ENCODE data around the gene NRG3.

GRCh38 chr10:82242778-82243177 is 367.8 kb downstream of the NRG3 start:
- TF ChIP-seq POLR2AphosphoS5 (IDR thresholded peaks at IDR 0.05; ENCODE audit: low read depth, low read length) (no peak), REST (IDR thresholded peaks at IDR 0.05; ENCODE audit: insufficient read depth in 1 of 2, low read depth in 2 of 2, low read length in 1 of 2) (no peak)
- TF ChIP-seq, protein P1, sequence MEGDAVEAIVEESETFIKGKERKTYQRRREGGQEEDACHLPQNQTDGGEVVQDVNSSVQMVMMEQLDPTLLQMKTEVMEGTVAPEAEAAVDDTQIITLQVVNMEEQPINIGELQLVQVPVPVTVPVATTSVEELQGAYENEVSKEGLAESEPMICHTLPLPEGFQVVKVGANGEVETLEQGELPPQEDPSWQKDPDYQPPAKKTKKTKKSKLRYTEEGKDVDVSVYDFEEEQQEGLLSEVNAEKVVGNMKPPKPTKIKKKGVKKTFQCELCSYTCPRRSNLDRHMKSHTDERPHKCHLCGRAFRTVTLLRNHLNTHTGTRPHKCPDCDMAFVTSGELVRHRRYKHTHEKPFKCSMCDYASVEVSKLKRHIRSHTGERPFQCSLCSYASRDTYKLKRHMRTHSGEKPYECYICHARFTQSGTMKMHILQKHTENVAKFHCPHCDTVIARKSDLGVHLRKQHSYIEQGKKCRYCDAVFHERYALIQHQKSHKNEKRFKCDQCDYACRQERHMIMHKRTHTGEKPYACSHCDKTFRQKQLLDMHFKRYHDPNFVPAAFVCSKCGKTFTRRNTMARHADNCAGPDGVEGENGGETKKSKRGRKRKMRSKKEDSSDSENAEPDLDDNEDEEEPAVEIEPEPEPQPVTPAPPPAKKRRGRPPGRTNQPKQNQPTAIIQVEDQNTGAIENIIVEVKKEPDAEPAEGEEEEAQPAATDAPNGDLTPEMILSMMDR (IDR thresholded peaks at IDR 0.05), result no peak

Data from Panc1 (cell line).